Thyroid gland (tissue), 4 donors: Measurements from ENCODE around the gene DLX6. TPM values are rescaled to one million over a fixed set of nuclear protein-coding genes. Genes with fewer than 3 reads are reported as not detected.

Source experiments
- DNase-seq, 2 donors: peaks; one replicate each; pipeline ENCODE4 v3.0.0-alpha.2; 2019
- H3K27ac ChIP-seq, 3 donors: fragments of 200-600 bp; sonication (generic); 1 replicate in 2 of 3; 2 replicates in 1 of 3; pipeline ENCODE4 v1.5.1; 2016 to 2019; ENCODE audit warnings: mild to moderate bottlenecking in 1 of 3, moderate library complexity in 1 of 3
- H3K27me3 ChIP-seq: fragments of 200-600 bp; sonication (generic); one replicate; pipeline ENCODE4 v1.5.1; 2019
- H3K36me3 ChIP-seq, 2 donors: fragments of 200-600 bp; sonication (generic); one replicate each; pipeline ENCODE4 v1.5.1; 2016 to 2019
- H3K4me1 ChIP-seq, 2 donors: fragments of 200-600 bp; sonication (generic); one replicate each; pipeline ENCODE4 v1.5.1; 2017 to 2019
- H3K4me3 ChIP-seq, 3 donors: fragments of 200-600 bp; sonication (generic); replicated peaks in 1 of 3; 1 replicate in 2 of 3; 2 replicates in 1 of 3; pipeline ENCODE4 v1.5.1; 2016; ENCODE audit warnings: mild to moderate bottlenecking in 1 of 3
- H3K9me3 ChIP-seq: fragments of 200-600 bp; sonication (generic); one replicate; pipeline ENCODE4 v1.5.1; 2017
- CTCF ChIP-seq, 6 experiments: fragments of 200-600 bp in 3 of 6; fragments of 450-650 bp in 3 of 6; sonication (generic) in 3 of 6; IDR thresholded peaks; one replicate each; pipeline ENCODE4 v1.5.1; 2016 to 2019; ENCODE audit warnings: antibody characterized with exemption in 6 of 6, mild to moderate bottlenecking in 2 of 6, inconsistent platforms in 1 of 6, moderate library complexity in 1 of 6
- POLR2A ChIP-seq, 2 donors: fragments of 450-650 bp; IDR thresholded peaks; one replicate each; pipeline ENCODE4 v1.6.1; 2017; ENCODE audit warnings: antibody characterized with exemption in 2 of 2, mild to moderate bottlenecking in 2 of 2, moderate library complexity in 1 of 2
- WGBS, 2 donors: methylation state at CpG; one replicate each; pipeline ENCODE4 v1.1.5; 2017; 5-methylcytosine and 5-hydroxymethylcytosine counted together
- intact Hi-C: fragments of 100-400 bp; cut with DNase I; formaldehyde crosslinking; loops from one replicate; pipeline ENCODE4 v1.15.1; 2023
- total RNA-seq, 4 donors: library from RNA; depleted of rRNA; stranded (reverse); fragments of >200 nt; gene quantifications; one replicate each; pipeline ENCODE4 v1.2.3, GENCODE V29; 2016

The DLX6 gene
- total RNA-seq, 4 donors from 2014 or later: 0.81 TPM; not detected in 3

GRCh38 chr7:96970739-96971138 lies 34.6 kb upstream of the DLX6 start:
- no peak overlapping the region for H3K4me3 ChIP-seq
- no peak overlapping the region for H3K27ac ChIP-seq
- H3K9me3 ChIP-seq: no peaks in the 10 kb centered on the region
- intact Hi-C loops: no loop called here
- no peaks in the 10 kb centered on the region for H3K36me3 ChIP-seq
- no peaks in the 10 kb centered on the region for H3K4me1 ChIP-seq
- TF ChIP-seq CTCF (IDR thresholded peaks at IDR 0.05): no peak
- no peak for TF ChIP-seq POLR2A (IDR thresholded peaks at IDR 0.05)
- H3K27me3 ChIP-seq: no peaks in the 10 kb centered on the region
- no peak for DNase-seq

DNA sequence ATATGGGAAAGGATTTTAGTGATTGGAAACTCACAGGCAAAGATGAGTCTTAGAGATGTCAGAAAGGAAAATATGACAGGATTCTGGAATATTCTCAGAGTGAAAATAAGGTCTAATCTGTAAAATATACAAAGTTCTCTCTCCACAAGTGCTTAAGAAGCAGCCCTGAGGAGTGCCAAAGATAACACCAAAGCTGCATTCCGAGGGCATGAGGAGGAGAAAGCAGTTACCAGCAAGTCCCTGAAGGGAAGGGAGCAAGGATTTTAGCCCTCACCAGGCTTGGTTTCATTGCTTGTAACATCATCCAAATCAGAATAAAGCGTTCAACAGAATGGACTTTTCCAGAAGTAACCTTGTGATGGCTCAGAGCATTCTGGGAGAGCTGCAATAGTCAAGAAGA lies 31.4 kb upstream of the DLX6 start:
- Histone ChIP-seq H3K4me1 (no peaks in the 10 kb centered on the region), H3K27ac (no peak overlapping the region), H3K9me3 (no peaks in the 10 kb centered on the region), H3K27me3 (no peaks in the 10 kb centered on the region), H3K36me3 (no peaks in the 10 kb centered on the region), H3K4me3 (no peak overlapping the region)
- intact Hi-C loops: no loop called here
- no peak for DNase-seq
- 31 to 34% methylated on average over 2 of the region's 2 CpGs for WGBS, 2 donors
- TF ChIP-seq CTCF (IDR thresholded peaks at IDR 0.05) (no peak), POLR2A (IDR thresholded peaks at IDR 0.05) (no peak)

DNA sequence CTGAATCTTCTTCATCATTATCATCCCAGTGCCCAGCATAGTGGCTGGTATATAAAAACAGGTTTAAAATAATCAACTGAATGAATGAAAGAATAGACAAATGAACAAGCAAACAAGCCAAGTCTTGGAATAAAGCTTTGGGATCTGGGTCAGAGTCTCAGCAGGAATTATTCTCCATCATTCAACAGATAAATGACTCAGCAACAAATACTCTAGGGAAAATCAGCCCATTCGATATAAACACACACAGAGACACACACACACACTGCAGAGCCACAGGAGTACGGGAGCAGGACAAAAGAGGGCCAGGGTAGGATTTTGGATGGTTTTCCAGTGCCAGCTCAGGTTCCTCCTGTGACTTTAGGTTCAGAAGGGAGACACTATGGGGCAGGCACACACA lies 29.2 kb upstream of the DLX6 start:
- Histone ChIP-seq H3K4me1 (no peaks in the 10 kb centered on the region), H3K36me3 (no peaks in the 10 kb centered on the region), H3K27me3 (no peaks in the 10 kb centered on the region), H3K9me3 (no peaks in the 10 kb centered on the region), H3K4me3 (no peak overlapping the region), H3K27ac (no peak overlapping the region)
- 62 to 71% methylated on average over 2 of the region's 2 CpGs for WGBS, 2 donors
- TF ChIP-seq CTCF (IDR thresholded peaks at IDR 0.05): no peak
- no peak for TF ChIP-seq POLR2A (IDR thresholded peaks at IDR 0.05)
- intact Hi-C loops: no loop called here
- DNase-seq: no peak

DNA sequence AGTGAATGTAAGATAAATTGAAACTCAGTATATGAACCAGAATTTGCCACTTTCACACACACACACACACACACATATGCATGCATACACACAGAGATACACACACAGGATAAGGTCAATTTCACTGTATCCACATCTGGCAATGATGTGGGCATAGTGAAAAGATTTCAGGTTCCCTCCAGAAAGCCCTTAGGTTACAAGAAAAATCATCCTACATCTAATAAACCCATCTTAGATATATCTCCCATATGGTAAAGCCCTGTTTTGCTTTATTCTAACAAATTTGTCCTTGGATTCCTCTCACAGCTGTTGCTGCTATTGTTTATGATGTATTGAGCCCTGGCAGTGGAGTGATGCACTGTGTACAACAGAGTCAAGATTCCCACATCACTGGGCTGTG lies 27.9 kb upstream of the DLX6 start:
- no peaks in the 10 kb centered on the region for H3K4me1 ChIP-seq
- DNase-seq: no peak
- no peaks in the 10 kb centered on the region for H3K27me3 ChIP-seq
- H3K27ac ChIP-seq: no peak overlapping the region
- intact Hi-C loops: no loop called here
- TF ChIP-seq CTCF (IDR thresholded peaks at IDR 0.05) (no peak), POLR2A (IDR thresholded peaks at IDR 0.05) (no peak)
- H3K4me3 ChIP-seq: no peak overlapping the region
- H3K9me3 ChIP-seq: no peaks in the 10 kb centered on the region
- no peaks in the 10 kb centered on the region for H3K36me3 ChIP-seq

DNA sequence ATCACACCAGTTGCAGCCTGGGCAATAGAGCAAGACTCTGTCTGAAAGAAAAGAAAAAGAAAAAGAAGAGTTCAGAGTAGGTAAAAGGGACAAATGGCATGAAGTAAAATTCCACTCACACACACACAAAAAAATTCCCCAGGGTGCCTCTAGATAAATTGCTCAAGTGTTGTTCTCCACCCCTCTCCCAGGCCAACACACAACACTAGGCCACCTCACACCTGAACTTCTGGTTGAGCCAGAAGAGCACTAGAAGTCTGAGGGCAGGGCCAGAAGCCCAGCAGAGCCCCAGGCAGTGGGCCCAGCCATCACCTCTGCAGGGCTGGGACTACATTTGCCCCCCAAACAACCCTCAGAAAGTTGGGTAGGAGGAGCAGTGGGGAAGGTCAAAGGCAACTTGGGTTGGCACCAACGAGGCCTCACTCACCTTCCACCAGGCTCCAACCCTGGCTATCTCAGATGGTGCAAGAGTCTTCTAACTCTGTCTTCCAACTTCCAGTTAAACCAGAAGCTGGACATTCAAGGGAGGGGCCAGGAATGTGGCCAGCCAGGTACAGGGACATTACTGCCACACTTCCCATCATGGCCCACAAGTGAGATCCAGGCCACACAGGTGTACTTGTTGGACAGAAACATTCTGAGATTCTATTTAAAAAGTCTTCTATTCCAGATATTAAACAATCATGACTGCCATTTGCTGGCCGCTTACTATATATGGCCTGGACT lies 25.6 kb upstream of the DLX6 start:
- DNase-seq: no peak
- WGBS, 2 donors: 83 to 89% methylated on average over 2 of the region's 2 CpGs
- no peak overlapping the region for H3K27ac ChIP-seq
- H3K4me1 ChIP-seq: no peaks in the 10 kb centered on the region
- no peaks in the 10 kb centered on the region for H3K9me3 ChIP-seq
- intact Hi-C loops: no loop called here
- H3K27me3 ChIP-seq: no peaks in the 10 kb centered on the region
- H3K4me3 ChIP-seq: no peak overlapping the region
- TF ChIP-seq POLR2A (IDR thresholded peaks at IDR 0.05) (no peak), CTCF (IDR thresholded peaks at IDR 0.05) (no peak)
- H3K36me3 ChIP-seq: no peaks in the 10 kb centered on the region
